Endometrial microvascular endothelial cells (primary cell): ENCODE results near the gene FBXO47. TPM values are rescaled to one million over a fixed set of nuclear protein-coding genes. Genes with fewer than 3 reads are reported as not detected.
"Not testable (repeated sequence)": the region's sequence is repeated elsewhere in the genome, so short reads cannot be mapped to it uniquely, and the experiment has no call there.

Experiments
- in situ Hi-C: cut with HindIII; loops from 2 replicates; pipeline ENCODE4 v1.10.0; 2017; ENCODE audit warnings: low sequenced_read_pairs, low pct_unique_long_range_greater_than_20kb; ENCODE audit errors: inconsistent ontology term
- total RNA-seq: library from RNA; depleted of rRNA; stranded (reverse); fragments of >200 nt; gene quantifications from one replicate; pipeline ENCODE4 v1.2.3, GENCODE V29; 2015; ENCODE audit errors: inconsistent ontology term

FBXO47 gene
- total RNA-seq, 1 donor from 2014 or later = not detected

DNA sequence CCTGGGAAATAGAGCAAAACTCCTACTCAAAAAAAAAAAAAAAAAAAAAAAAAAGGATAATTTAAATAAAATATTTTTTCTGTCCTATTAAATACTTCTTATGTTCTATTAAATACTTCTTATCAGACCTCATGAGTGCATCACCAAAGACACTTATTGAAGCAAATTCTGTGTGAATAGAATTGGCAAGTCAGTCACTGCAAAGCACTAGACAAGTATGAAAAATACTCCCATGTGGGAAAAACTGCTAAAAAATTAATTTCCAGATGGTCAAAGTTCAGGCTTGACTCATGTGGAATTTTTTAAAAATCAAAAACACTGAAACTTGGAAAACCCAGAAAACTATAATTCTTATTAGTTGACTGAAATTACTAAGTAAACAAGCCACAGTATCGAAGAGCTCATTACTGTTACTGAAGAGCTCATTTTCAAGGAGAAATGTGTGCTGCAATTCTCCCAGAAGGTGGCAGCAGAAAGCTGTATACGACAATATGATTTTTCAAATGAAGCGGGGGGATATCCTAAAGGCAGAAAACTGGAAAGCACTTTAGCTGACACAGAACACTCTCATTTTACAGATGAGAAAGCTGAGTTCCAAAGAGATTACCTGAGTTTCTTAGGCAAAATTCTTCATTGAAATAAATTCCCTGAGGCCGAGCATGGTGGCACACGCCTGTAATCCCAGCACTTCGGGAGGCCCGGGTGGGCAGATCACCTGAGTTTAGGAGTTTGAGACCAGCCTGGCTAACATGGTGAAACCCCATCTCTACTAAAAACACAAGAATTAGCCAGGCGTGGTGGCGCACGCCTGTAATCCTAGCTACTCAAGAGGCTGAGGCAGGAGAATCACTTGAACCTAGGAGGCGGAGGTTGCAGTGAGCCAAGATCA is 15.9 kb upstream of the FBXO47 start:
- in situ Hi-C loops = no loop called here

DNA sequence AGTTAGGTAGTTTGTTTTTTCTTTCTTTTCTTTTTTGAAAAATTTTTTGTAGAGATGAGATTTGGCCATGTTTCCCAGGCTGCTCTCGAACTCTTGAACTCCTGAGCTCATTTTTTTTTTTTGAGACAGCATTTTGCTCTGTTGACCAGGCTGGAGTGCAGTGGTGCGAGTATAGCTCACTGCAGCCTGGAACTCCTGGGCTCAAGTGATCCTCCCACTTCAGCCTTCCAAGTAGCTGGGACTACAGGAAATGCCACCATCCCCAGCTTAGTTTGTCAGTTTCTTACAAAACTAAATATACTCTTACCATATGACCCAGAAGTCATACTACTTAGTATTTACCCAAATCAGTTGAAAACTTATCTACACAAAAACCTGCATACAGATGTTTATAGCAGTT is 14.4 kb upstream of the FBXO47 start:
- in situ Hi-C loops = no loop called here

- in situ Hi-C loops = no loop called here
Observed at GRCh38 chr17:38980490-38981217, 13.5 kb upstream of the FBXO47 start.

DNA sequence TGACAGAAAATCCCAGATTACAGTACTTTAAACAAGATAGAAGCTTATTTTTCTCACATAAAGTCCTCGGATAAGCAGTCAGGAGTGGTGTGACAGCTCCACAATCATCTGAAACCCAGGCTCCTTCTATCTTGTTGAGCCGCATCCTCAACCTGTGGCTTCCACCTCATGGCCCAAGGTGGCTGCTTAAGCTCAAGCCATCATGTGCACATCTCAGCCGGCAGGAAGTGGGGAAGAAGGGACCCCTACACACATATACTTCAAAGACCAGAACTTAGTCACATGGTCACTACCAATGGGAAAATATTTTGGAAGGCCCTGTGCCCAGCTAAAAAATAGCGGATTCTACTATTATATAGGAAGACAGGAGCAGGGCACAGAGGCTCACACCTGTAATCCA is 11.0 kb upstream of the FBXO47 start:
- in situ Hi-C loops = no loop called here

GRCh38 chr17:38976187-38976551 is 9.0 kb upstream of the FBXO47 start:
- in situ Hi-C loops = not testable (repeated sequence)

DNA sequence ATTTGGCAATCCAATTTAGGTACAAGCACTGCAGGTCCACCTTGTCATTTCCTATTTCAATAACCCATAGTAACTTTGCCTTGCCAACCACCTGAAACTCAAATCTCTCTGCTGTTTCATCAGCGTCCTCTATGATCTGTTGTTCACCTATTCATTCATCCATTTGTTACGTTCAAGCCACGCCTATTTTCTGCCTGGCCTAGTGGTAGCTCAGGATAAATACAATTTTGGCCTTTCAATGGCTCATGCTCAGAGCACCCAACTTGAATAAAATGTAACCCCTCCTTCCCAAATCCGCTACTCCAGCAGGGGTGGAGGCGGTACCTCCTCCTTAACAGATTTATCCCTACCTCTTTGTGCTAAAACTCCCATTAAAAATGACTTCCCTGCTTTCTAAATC is 3.6 kb upstream of the FBXO47 start:
- in situ Hi-C loops = no loop called here

- in situ Hi-C loops = no loop called here
Observed at GRCh38 chr17:38970128-38970527, 2.9 kb upstream of the FBXO47 start.

- in situ Hi-C loops = no loop called here
Observed at GRCh38 chr17:38969281-38969680, 2.1 kb upstream of the FBXO47 start.

DNA sequence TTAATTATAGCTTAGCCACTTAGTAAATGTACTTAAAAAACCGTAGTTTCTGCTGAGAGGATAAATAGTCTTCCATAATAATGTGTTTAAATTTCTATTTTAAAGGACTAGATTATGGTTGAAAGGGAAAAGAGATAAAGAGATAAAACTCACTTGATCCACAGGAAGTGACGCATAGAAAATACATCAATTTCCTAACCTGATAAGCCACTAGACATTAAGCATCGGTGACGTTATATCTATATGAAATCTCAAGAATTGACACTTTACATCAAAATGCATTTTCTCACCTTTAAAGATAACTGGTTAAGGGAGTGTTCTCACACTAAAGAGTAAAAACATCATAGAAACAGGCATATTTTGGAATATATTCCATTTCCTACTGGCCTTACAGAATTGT is 5.8 kb downstream of the FBXO47 start:
- in situ Hi-C loops = no loop called here

DNA sequence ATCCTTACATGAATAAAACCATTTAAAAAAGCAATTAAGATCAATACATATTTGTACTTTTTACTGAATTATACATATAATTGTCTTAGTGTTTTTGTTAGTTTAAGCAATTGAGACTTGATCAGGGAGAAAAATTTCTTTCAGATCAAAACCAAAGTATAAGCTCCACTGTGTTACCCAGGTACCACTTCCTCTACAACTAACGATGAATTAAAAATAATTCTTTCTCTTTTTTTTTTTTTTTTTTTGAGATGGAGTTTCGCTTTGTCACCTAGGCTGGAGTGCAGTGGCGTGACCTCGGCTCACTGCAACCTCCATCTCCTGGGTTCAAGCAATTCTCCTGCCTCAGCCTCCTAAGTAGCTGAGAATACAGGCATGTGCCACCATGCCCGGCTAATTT is 6.8 kb downstream of the FBXO47 start:
- in situ Hi-C loops = no loop called here

DNA sequence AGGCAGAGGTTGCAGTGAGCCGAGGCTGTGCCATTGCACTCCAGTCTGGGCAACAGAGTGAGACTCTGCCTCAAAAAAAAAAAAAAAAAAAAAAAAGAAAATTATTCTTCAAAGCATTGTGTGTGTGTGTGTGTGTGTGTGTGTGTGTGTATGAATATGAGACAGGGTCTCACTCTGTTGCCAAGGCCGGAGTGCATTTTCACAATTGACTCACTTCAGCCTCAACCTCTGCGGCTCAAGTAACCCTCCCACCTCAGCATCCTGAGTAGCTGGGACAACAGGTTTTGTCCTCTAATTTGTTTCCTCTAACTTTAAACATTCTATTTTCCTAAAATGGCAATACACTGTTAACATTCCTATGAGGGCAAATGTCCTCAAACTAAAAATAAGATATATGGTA is 7.7 kb downstream of the FBXO47 start:
- in situ Hi-C loops = no loop called here

GRCh38 chr17:38958756-38959155 is 8.4 kb downstream of the FBXO47 start:
- in situ Hi-C loops = no loop called here

DNA sequence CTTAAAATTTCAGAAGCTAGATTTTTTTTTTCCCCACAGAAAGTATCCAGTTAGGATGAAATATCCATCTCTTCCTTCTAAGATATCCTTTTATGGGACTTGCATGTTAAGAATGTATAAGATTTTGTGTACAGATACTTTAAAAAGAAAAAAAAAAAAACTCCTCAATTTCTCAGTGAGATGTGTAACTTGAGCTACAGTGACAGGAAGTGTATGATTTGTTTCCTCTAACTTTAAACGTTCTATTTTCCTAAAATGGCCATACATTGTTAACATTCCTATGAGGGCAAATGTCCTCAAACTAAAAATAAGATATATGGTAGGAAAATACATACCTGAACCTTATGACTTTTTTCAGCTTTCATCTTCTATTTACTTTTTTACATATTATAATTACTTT is 8.9 kb downstream of the FBXO47 start:
- in situ Hi-C loops = no loop called here

DNA sequence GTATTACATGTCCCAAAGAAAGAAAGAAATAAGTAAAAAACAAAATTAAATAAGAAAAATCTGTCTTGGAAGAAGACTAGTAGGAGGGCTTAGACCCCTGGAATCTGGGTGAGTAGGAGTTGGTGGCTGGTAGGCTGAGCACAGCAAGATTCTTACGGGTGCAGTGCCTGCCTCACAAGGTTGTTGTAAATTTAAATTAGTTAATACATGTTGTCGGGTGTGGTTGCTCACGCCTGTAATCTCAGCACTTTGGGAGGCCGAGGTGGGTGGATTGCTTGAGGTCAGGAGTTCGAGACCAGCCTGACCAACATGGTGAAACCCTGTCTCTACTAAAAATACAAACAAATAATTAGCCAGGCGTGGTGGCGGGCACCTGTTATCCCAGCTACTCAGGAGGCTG is 13.4 kb downstream of the FBXO47 start:
- in situ Hi-C loops = not testable (repeated sequence)

- in situ Hi-C loops = no loop called here
Observed at GRCh38 chr17:38947189-38947588, 20.0 kb downstream of the FBXO47 start.

- in situ Hi-C loops = no loop called here
Observed at GRCh38 chr17:38943607-38944006, 23.6 kb downstream of the FBXO47 start.

GRCh38 chr17:38942696-38943334 is 24.4 kb downstream of the FBXO47 start:
- in situ Hi-C loops = no loop called here

DNA sequence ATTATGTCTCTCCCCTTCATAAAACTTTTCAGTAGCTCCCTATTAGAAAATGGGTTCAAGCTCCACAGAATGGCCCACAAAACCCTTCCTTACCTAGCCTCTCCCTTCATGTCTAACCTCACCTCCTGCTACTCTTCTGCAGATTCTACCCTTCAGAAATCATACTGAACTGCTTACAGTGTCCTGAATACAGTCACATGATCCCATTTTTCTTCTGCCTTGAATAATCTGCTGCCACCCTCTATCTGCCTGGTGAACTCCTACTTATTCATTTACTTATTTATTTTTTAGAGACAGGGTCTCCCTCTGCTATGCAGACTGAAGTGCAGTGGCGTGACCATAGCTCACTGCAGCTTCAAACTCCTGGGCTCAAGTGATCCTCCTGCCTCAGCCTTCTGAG is 26.8 kb downstream of the FBXO47 start:
- in situ Hi-C loops = no loop called here

DNA sequence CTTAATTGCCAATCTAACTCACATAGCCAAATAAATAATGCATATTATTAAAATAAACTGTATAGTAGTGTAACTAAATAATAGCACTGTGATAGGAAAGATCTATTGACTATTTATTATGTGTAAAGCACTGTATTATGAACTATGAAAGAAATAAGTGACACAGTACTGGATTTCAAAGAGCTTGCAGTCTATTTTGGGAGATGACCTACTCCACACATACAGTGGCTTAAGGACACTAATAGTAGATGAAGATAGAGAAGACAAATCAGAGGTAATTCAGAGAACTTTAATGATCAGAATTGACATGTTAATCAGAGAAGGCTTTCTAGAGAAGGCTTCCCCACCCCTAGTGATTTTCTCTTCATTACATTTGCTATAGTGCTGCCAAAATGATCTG is 27.2 kb downstream of the FBXO47 start:
- in situ Hi-C loops = no loop called here

DNA sequence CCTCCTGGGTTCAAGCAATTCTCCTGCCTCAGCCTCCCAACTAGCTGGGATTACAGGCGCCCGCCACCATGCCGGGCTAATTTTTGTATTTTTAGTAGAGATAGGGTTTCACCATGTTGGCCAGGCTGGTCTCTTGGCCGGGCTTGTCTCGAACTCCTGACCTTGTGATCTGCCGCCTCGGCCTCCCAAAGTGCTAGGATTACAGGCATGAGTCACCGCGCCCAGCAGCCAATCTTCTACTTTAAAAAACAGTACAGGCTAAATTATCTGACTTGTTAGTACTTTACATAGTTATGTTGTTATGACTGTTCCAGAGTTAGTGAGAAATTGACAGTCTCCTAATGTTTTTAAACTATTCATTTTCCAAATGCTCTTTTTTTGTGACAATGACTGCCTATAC is 33.2 kb downstream of the FBXO47 start:
- in situ Hi-C loops = not testable (repeated sequence)
